Upper lobe of left lung (tissue), 6 donors: ENCODE results near the gene LHFPL2. TPM values are rescaled to one million over a fixed set of nuclear protein-coding genes. Genes with fewer than 3 reads are reported as not detected.
A peak's percentile ranks its signal among the peaks of the same experiment; 100 is the strongest.

Experiments
- ATAC-seq, 2 donors: fragments of 200-7000 bp; cut with Tn5 transposase; one replicate each; pipeline ENCODE4 v1.9.1; 2022; ENCODE audit warnings: mild to moderate bottlenecking in 2 of 2, moderate library complexity in 2 of 2; ENCODE audit not compliant: low FRiP score in 2 of 2
- DNase-seq, 2 donors: peaks; one replicate each; pipeline ENCODE4 v3.0.0-alpha.2; 2019 to 2020
- H3K27ac ChIP-seq, 4 donors: fragments of 200-600 bp; sonication (generic); one replicate each; pipeline ENCODE4 v1.5.1; 2016 to 2019
- H3K27me3 ChIP-seq, 4 donors: fragments of 200-600 bp; sonication (generic); one replicate each; pipeline ENCODE4 v1.5.1; 2017 to 2019
- H3K36me3 ChIP-seq, 4 donors: fragments of 200-600 bp; sonication (generic); one replicate each; pipeline ENCODE4 v1.5.1; 2016 to 2019
- H3K4me1 ChIP-seq, 4 donors: fragments of 200-600 bp; sonication (generic); one replicate each; pipeline ENCODE4 v1.5.1; 2018 to 2019
- H3K4me3 ChIP-seq, 4 donors: fragments of 200-600 bp; sonication (generic); one replicate each; pipeline ENCODE4 v1.5.1; 2017 to 2019; ENCODE audit warnings: mild to moderate bottlenecking in 2 of 4, moderate library complexity in 1 of 4
- H3K9me3 ChIP-seq, 4 donors: fragments of 200-600 bp; sonication (generic); one replicate each; pipeline ENCODE4 v1.5.1; 2018 to 2019
- EP300 ChIP-seq, 4 donors: sonication (generic); formaldehyde crosslinking; IDR thresholded peaks; one replicate each; pipeline ENCODE4 v1.5.1; 2017; ENCODE audit warnings: antibody characterized with exemption in 4 of 4, control low read depth in 2 of 4
- POLR2A ChIP-seq, 4 donors: fragments of 450-650 bp; IDR thresholded peaks; one replicate each; pipeline ENCODE4 v1.5.1; 2016 to 2017; ENCODE audit warnings: antibody characterized with exemption in 4 of 4, mild to moderate bottlenecking in 2 of 4
- POLR2AphosphoS5 ChIP-seq, 2 donors: sonication (generic); formaldehyde crosslinking; IDR thresholded peaks; one replicate each; pipeline ENCODE4 v1.5.1; 2017; ENCODE audit warnings: antibody characterized with exemption in 2 of 2
- WGBS, 2 donors: methylation state at CpG; one replicate each; pipeline ENCODE4 v1.1.5; 2017 to 2018; 5-methylcytosine and 5-hydroxymethylcytosine counted together
- total RNA-seq, 6 donors: library from RNA; depleted of rRNA in 4 of 6; stranded (reverse); fragments of >200 nt in 4 of 6; gene quantifications; one replicate each; pipeline versions ENCODE4 v1.1.0 to v1.2.1, GENCODE V29; 2016 to 2021
- TF ChIP-seq, protein P1 (sequence below), 6 experiments: fragments of 450-650 bp in 4 of 6; fragments of 200-600 bp in 2 of 6; sonication (generic) in 2 of 6; IDR thresholded peaks; one replicate each; pipeline ENCODE4 v1.5.1; 2016 to 2019; ENCODE audit warnings: antibody characterized with exemption in 6 of 6
- donor health status: DM: no; HTN: no; CAD: no; lungs with moderate emphysema.
- donor health status: DM: no; HTN: yes; CAD: no; lungs with severe emphysema.

Gene LHFPL2
- total RNA-seq, 6 donors from 2014 or later = 17.3 to 69.5 (median 32.9) TPM

DNA sequence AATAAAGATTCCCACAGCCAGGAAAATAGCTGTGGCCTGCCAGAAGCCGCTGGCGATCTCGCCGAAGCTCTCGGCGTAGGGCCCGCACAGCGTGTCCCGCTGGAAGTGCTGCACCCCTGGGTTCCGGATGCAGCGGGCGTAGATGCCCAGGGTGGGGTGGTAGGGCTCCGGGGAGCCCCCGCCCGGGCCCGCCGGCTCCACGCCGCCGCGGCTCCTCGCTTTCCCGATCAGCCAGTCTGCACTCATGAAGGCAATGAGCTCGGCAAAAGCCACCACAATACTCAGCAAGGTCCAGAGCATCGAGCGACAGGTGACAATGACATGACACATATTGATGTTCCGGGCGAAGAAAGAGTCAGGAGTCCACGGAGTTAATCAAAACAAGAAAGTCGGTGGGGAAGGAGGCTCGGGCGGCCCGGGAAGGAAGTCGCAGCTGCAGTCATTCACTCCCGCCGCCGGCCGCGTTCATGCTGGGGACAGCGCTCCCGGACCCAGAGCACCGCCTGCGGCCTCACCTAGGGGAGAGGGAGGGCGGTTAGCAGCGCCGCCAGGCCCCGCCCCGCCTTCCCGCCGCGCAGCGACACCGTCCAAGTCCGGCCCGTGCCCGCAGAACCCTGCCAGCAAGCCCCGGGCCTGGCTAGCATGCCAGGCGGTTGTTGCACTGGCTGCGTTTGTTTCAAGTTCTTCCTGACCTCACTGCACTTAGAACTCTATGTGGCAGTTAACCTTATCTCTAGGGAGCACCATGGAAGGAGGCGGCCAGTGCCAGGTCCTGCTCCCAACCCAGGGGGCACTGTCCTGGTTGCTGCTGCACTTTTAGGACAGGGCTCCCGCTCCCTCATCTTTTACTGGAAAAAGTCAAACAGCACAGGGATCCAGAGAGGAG lies 138.4 kb downstream of the LHFPL2 start:
- WGBS, 2 donors = 8 to 9% methylated on average over 14 to 47 of the region's 61 CpGs
- Histone ChIP-seq H3K27me3 (no peaks in the 10 kb centered on the region), H3K27ac (peak overlapping the region; percentile 57 to 86 (median 77)), H3K4me1 (peaks cover 23 to 29% (median 26%) of the 10 kb centered on the region in 4 donors), H3K4me3 (peak overlapping the region; percentile 22 to 69 (median 54)), H3K9me3 (no peaks in the 10 kb centered on the region), H3K36me3 (no peaks in the 10 kb centered on the region)
- ATAC-seq (peak; percentile 83 to 90), DNase-seq (peak; percentile 81 to 95)
- peak in 2 of 4 donors; percentile 28 to 82 for TF ChIP-seq POLR2A (IDR thresholded peaks at IDR 0.05)
- TF ChIP-seq EP300 (IDR thresholded peaks at IDR 0.05) = no peak
- TF ChIP-seq, protein P1, sequence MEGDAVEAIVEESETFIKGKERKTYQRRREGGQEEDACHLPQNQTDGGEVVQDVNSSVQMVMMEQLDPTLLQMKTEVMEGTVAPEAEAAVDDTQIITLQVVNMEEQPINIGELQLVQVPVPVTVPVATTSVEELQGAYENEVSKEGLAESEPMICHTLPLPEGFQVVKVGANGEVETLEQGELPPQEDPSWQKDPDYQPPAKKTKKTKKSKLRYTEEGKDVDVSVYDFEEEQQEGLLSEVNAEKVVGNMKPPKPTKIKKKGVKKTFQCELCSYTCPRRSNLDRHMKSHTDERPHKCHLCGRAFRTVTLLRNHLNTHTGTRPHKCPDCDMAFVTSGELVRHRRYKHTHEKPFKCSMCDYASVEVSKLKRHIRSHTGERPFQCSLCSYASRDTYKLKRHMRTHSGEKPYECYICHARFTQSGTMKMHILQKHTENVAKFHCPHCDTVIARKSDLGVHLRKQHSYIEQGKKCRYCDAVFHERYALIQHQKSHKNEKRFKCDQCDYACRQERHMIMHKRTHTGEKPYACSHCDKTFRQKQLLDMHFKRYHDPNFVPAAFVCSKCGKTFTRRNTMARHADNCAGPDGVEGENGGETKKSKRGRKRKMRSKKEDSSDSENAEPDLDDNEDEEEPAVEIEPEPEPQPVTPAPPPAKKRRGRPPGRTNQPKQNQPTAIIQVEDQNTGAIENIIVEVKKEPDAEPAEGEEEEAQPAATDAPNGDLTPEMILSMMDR (IDR thresholded peaks at IDR 0.05) = peak in 4 of 6 experiments; percentile 6 to 34 (median 22)
- TF ChIP-seq POLR2AphosphoS5 (IDR thresholded peaks at IDR 0.05) = peak in 1 of 2 donors; percentile 29

DNA sequence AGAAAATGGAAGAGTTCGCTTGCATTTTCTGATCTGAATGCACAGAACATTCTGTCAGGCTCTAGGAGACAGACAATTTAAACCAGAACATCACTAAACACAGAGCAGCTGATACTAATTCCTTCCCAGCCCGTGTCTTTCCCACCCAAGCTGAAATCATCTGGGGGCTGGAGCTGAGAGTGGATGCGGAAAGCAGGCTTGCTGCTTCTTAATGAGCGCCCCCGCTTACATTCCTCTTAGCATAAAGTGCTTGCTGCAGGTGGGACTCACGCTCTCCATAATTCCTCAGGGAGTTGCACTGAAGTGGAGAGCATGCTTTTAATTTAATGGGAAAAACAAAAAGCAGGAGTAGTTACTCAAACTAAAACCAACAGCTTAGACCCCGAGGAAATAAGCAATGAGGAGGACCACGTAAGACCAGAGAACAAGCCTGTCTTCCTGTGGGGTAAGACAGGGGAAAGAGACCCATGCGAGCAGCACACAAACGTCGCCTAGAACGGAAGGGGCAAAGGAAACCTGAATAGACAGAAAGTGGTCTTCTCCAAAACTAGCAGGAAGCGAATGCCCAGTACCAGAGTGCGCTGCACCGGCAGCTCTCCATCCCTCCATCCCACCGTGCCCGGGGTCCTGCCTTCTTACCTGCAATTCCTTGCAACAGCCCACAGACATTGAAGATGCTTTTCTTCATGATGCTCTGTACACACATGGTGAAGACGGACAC lies 139.3 kb downstream of the LHFPL2 start:
- Histone ChIP-seq H3K4me3 (peak overlapping the region; percentile 22 to 69 (median 54)), H3K4me1 (peaks cover 31 to 36% (median 34%) of the 10 kb centered on the region in 4 donors), H3K9me3 (no peaks in the 10 kb centered on the region), H3K27me3 (no peaks in the 10 kb centered on the region), H3K36me3 (no peaks in the 10 kb centered on the region), H3K27ac (peak overlapping the region; percentile 57 to 86 (median 77))
- 35 to 38% methylated on average over 18 of the region's 18 CpGs for WGBS, 2 donors
- no peak for TF ChIP-seq POLR2A (IDR thresholded peaks at IDR 0.05)
- TF ChIP-seq POLR2AphosphoS5 (IDR thresholded peaks at IDR 0.05) = no peak
- no peak for TF ChIP-seq EP300 (IDR thresholded peaks at IDR 0.05)
- DNase-seq = no peak
- ATAC-seq = no peak

DNA sequence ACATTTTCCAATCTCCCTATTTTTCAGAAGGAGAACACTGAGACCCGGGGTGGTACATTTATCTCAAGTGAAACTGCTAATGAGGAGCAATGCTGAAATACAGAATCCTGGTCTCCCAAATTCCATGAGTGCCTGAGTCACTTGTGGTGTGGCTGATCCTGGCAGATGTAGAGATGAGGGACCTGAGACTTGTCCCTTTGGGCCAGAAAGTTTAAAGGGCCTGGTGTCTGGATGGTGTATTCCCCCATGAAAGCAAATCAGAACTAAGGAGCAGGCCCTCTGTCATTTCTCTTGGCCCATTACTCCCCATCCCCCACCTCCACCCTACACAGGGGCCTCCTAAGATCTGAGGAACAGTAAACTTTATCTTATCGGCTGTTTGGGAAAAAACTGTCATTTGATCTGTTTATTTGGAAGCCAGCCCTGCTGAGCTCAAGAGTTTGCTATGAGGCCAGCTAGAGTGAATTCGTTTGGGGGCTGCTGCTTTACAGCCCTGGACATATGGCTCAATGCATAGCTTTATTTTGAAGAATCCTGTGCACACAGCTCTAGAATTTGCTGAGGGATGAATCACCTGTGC lies 140.3 kb downstream of the LHFPL2 start:
- peaks cover 31 to 41% (median 38%) of the 10 kb centered on the region in 4 donors for H3K4me1 ChIP-seq
- WGBS, 2 donors = 37 to 44% methylated on average over 3 of the region's 3 CpGs
- H3K27ac ChIP-seq = peak overlapping the region; percentile 57 to 86 (median 77)
- no peak for ATAC-seq
- H3K36me3 ChIP-seq = no peaks in the 10 kb centered on the region
- TF ChIP-seq, protein P1 (IDR thresholded peaks at IDR 0.05) = no peak
- peak in 1 of 4 donors; percentile 25 for TF ChIP-seq POLR2A (IDR thresholded peaks at IDR 0.05)
- H3K4me3 ChIP-seq = peak overlapping the region in 3 of 4 donors; percentile 45 to 69 (median 64)
- H3K9me3 ChIP-seq = no peaks in the 10 kb centered on the region
- H3K27me3 ChIP-seq = no peaks in the 10 kb centered on the region
- DNase-seq = no peak

GRCh38 chr5:78507531-78507930 lies 141.0 kb downstream of the LHFPL2 start:
- Histone ChIP-seq H3K4me1 (peaks cover 37 to 43% (median 38%) of the 10 kb centered on the region in 4 donors), H3K36me3 (no peaks in the 10 kb centered on the region), H3K27ac (peak overlapping the region in 2 of 4 donors; percentile 83 to 86), H3K4me3 (peak overlapping the region in 2 of 4 donors; percentile 64 to 69), H3K9me3 (no peaks in the 10 kb centered on the region), H3K27me3 (no peaks in the 10 kb centered on the region)
- DNase-seq (no peak), ATAC-seq (no peak)
- TF ChIP-seq POLR2AphosphoS5 (IDR thresholded peaks at IDR 0.05) = no peak
- TF ChIP-seq, protein P1 (IDR thresholded peaks at IDR 0.05) = no peak
- no peak for TF ChIP-seq EP300 (IDR thresholded peaks at IDR 0.05)
- TF ChIP-seq POLR2A (IDR thresholded peaks at IDR 0.05) = peak in 1 of 4 donors; percentile 21
- 50 to 66% methylated on average over 2 of the region's 2 CpGs for WGBS, 2 donors
